Progenitor cell of endocrine pancreas (in vitro differentiated cells): ENCODE measurements around the gene JAK2. TPM values are rescaled to one million over a fixed set of nuclear protein-coding genes. Genes with fewer than 3 reads are reported as not detected.

Source experiments
- DNase-seq: peaks from one replicate; pipeline ENCODE4 v3.0.0; 2021; ENCODE audit warnings: low spot score; ENCODE audit not compliant: unreplicated experiment
- H3K27ac Mint-ChIP-seq: 2 replicates; pipeline ENCODE4 v1.8.0; 2021; ENCODE audit warnings: mild to moderate bottlenecking, moderate library complexity, mixed read lengths
- H3K27me3 Mint-ChIP-seq: 2 replicates; pipeline ENCODE4 v1.8.0; 2021; ENCODE audit warnings: mixed read lengths
- H3K36me3 Mint-ChIP-seq: 2 replicates; pipeline ENCODE4 v1.8.0; 2022; ENCODE audit warnings: mixed read lengths; ENCODE audit not compliant: insufficient read depth
- H3K4me1 Mint-ChIP-seq: 2 replicates; pipeline ENCODE4 v1.8.0; 2021; ENCODE audit warnings: low read depth, mixed read lengths
- H3K4me3 Mint-ChIP-seq: 2 replicates; pipeline ENCODE4 v1.8.0; 2021; ENCODE audit warnings: low read depth, mild to moderate bottlenecking, moderate library complexity, mixed read lengths
- H3K9me3 Mint-ChIP-seq: 2 replicates; pipeline ENCODE4 v1.8.0; 2021; ENCODE audit warnings: low read depth, mixed read lengths
- total RNA-seq: library from RNA; stranded (reverse); gene quantifications from 2 replicates; pipeline ENCODE4 v1.2.1, GENCODE V29; 2021
- TF ChIP-seq, protein P1 (sequence below): fragments of 200-600 bp; sonication (generic); IDR thresholded peaks from one replicate; pipeline ENCODE4 v1.5.0; 2021; ENCODE audit warnings: antibody characterized with exemption, mild to moderate bottlenecking; ENCODE audit not compliant: unreplicated experiment

Gene JAK2
- total RNA-seq, 1 donor from 2014 or later: 5.1 TPM

DNA sequence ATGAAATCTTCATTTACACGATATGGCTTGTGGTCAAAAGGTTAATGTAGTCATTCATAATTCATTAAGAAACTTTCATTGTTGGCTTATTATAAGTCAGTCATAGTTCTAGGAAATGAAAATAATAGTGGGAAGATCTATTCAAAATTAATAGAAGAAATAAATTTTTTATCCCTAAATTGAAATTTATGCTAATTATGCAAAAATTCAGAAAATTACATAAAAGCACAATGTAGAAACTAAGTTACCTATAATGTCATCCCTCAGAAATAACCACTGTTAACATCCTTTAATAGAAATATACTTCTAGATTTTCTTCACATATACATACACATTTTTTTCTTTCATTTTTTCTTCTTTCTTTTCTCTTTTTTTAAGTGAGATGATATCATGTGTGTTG, 15.9 kb upstream of the JAK2 start:
- DNase-seq: no peak
- no peaks in the 10 kb centered on the region for H3K27me3 Mint-ChIP-seq
- no peak overlapping the region for H3K27ac Mint-ChIP-seq
- no peak overlapping the region for H3K4me3 Mint-ChIP-seq
- H3K4me1 Mint-ChIP-seq: no peaks in the 10 kb centered on the region
- H3K36me3 Mint-ChIP-seq: no peaks in the 10 kb centered on the region
- H3K9me3 Mint-ChIP-seq: no peaks in the 10 kb centered on the region
- TF ChIP-seq, protein P1, sequence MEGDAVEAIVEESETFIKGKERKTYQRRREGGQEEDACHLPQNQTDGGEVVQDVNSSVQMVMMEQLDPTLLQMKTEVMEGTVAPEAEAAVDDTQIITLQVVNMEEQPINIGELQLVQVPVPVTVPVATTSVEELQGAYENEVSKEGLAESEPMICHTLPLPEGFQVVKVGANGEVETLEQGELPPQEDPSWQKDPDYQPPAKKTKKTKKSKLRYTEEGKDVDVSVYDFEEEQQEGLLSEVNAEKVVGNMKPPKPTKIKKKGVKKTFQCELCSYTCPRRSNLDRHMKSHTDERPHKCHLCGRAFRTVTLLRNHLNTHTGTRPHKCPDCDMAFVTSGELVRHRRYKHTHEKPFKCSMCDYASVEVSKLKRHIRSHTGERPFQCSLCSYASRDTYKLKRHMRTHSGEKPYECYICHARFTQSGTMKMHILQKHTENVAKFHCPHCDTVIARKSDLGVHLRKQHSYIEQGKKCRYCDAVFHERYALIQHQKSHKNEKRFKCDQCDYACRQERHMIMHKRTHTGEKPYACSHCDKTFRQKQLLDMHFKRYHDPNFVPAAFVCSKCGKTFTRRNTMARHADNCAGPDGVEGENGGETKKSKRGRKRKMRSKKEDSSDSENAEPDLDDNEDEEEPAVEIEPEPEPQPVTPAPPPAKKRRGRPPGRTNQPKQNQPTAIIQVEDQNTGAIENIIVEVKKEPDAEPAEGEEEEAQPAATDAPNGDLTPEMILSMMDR: no peak

DNA sequence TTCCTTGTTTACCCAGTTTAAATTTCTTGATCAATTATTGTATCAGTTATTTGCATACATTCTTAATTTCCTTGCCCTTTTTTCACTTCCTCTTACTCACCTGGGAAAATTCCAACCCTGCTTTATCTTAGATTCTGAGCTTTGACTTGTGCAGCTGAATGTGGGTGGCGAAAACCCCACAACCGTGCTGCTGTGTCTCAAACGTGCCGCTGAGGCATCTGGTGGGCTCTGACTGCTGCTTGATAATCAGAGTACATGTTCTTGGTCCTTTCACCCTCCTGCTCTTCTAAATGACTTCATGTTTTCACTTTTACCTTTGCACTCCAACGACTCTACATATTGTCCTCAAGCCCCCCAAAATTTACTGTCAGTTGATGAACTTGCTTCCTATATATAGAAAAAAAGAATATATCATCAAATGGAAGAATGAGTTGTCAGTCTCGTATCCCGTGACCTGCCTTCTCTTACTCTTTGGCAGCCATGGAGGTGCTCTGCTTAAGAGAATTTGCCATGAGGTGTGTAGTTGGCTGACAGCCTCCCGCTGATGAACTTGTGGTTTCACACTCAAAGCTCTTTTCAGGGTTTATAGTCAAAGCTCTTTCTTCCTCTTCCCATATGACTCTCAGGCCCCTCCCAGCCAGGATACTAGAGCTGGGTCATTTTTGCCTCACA, 14.0 kb upstream of the JAK2 start:
- DNase-seq: no peak
- no peaks in the 10 kb centered on the region for H3K36me3 Mint-ChIP-seq
- no peak overlapping the region for H3K4me3 Mint-ChIP-seq
- no peaks in the 10 kb centered on the region for H3K4me1 Mint-ChIP-seq
- TF ChIP-seq, protein P1: no peak
- no peaks in the 10 kb centered on the region for H3K9me3 Mint-ChIP-seq
- H3K27me3 Mint-ChIP-seq: no peaks in the 10 kb centered on the region
- H3K27ac Mint-ChIP-seq: no peak overlapping the region

DNA sequence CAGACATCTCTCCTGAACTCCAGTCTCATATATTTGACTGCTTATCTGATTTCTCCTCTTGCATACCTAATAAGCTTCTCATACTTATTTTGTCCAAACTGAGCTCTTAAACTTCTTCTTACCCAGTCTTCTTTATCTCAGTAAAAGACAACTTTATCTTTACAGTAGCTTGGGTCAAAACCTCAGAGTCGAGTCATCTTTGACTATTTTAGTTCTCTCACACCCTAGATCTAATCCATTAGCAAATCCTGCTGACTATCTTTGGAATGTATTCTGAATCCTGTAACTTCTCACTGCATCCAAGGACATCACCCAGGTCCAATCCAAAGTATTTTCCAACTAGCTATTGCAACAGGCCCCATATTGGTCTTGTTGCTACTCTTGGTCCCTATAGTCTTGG, 11.8 kb upstream of the JAK2 start:
- H3K9me3 Mint-ChIP-seq: no peaks in the 10 kb centered on the region
- no peak overlapping the region for H3K27ac Mint-ChIP-seq

DNA sequence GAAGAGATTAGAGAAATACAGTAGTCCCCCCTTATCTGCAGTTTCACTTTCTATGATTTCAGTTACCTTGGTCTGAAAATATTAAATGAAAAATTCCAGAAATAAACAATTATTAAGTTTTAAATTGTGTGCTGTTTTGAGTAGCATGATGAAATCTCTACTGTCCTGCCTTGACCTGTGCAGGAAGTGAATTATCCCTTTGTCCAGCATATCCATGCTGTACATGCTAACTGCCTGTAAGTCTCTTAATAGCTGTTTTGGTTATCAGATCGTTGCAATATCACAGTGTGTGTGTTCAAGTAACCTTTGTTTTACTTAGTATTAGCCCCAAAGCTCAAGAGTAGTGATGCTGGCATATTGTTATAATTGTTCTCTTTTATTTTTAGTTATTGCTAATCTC, 11.2 kb upstream of the JAK2 start:
- Mint-ChIP-seq H3K36me3 (no peaks in the 10 kb centered on the region), H3K4me3 (no peak overlapping the region), H3K9me3 (no peaks in the 10 kb centered on the region), H3K27me3 (no peaks in the 10 kb centered on the region), H3K27ac (no peak overlapping the region), H3K4me1 (no peaks in the 10 kb centered on the region)
- TF ChIP-seq, protein P1: no peak
- no peak for DNase-seq

More for the DNA sequence above, 11.8 kb upstream of the JAK2 start:
- TF ChIP-seq, protein P1: no peak
- Mint-ChIP-seq H3K4me3 (no peak overlapping the region), H3K27me3 (no peaks in the 10 kb centered on the region), H3K36me3 (no peaks in the 10 kb centered on the region), H3K4me1 (no peaks in the 10 kb centered on the region)
- no peak for DNase-seq

DNA sequence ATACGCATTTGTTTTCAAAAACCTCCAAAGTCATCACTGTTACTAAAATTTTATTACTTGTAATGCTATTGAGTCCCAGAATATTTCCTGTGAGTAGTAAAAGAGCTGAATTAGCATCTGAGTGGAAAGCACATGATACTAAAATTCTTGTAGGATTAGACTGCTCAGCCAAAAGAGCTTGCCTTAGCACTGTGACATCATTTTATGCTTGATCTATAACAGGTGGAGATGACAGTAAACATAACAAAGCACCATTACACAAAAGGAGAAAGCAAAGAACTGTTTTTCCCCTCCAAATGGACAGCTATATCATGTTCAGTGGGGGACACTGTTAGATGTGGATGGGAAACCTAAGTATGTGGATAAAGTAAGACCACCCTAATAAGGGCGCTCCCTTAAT, 5.8 kb upstream of the JAK2 start:
- no peak for DNase-seq
- Mint-ChIP-seq H3K4me1 (peaks cover 6% of the 10 kb centered on the region), H3K36me3 (no peaks in the 10 kb centered on the region), H3K27me3 (peaks cover 23% of the 10 kb centered on the region), H3K9me3 (no peaks in the 10 kb centered on the region), H3K27ac (no peak overlapping the region), H3K4me3 (no peak overlapping the region)
- TF ChIP-seq, protein P1: no peak
